GM18498 (cell line): ENCODE results near the gene URI1.
"Not testable (repeated sequence)": the region's sequence is repeated elsewhere in the genome, so short reads cannot be mapped to it uniquely, and the experiment has no call there.

ENCODE experiments used
- ATAC-seq: cut with Tn5 transposase; IDR thresholded peaks from one replicate; pipeline ENCODE4 v1.9.1; 2021; ENCODE audit warnings: mild to moderate bottlenecking, moderate library complexity; ENCODE audit not compliant: unreplicated experiment

URI1 gene

DNA sequence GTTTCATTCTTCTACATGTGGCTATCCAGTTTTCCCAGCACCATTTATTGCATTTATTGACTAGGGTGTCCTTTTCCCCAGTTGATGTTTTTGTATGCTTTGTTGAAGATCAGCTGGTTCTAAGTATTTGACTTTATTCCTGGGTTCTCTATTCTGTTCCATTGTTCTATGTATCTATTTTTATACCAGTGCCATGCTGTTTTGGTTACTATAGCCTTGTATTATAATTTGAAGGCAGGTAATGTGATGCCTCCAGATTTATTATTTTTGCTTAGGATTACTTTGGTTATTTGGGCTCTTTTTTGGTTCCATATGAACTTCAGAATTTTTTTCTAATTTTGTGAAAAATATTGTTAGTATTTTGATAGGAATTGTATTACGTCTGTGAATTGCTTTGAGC lies 80.6 kb downstream of the URI1 start:
- ATAC-seq, result no peak

GRCh38 chr19:30023330-30023729 lies 81.3 kb downstream of the URI1 start:
- ATAC-seq, result no peak

DNA sequence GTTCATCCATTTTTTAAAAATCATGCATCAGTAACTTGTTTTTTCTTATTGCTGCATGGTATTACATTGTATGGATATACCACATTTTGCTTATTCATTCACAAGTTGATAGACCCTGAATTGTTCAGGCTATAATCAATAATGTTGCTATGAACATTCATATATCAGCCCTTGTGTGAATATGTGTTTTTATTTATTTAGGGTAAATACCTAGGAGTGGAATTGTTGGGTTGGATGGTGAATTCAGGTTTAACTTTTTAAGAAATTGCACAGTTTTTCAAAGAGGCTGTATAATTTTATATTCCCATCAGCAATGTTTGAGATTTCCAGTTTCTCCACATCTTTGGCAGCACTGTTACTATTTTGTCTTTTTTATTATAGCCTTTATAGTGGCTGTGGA lies 82.1 kb downstream of the URI1 start:
- ATAC-seq, result no peak

- ATAC-seq, result no peak
Observed at GRCh38 chr19:30026933-30027332, 84.9 kb downstream of the URI1 start.

- ATAC-seq, result no peak
Observed at GRCh38 chr19:30028118-30028991, 86.3 kb downstream of the URI1 start.

- ATAC-seq, result no peak
Observed at GRCh38 chr19:30028992-30029343, 86.9 kb downstream of the URI1 start.

DNA sequence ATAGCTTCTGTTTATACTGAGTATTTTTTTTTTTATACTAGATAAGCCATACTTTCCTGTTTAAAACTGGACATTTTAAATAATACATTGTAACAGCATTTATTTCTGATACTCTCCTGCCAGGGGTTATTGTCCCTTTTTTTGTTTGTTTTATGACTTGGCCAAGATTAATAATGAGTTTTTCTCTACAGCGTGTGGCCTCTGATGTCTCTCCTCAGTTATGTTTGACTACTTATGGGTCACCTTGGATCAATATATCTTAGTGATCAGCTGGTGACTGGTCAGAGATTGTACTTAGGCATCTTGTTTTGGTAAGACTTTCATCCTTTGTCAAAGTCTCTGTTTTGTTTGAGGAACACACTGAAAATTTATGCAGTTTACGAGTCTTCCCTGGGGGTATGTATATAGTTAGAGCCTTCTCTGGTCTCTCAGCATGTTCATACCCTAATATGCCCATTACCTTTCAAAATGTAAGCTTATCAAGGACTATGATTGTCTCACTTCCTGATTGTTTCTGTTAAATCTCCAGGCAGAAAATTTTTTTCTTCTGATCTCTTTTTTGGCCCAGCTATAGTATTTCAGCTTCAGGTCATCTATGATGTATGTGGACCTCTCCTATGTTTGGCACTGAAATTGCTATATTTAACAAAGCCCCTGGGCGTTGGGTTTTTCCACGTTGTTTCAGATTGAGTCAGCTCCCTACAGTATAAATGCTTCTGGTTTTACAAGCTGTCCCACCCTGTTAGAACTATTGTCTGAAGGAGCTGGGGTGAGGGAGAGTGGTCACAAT lies 87.9 kb downstream of the URI1 start:
- peak; percentile 74 for ATAC-seq

GRCh38 chr19:30034321-30034720 lies 92.3 kb downstream of the URI1 start:
- no peak for ATAC-seq

DNA sequence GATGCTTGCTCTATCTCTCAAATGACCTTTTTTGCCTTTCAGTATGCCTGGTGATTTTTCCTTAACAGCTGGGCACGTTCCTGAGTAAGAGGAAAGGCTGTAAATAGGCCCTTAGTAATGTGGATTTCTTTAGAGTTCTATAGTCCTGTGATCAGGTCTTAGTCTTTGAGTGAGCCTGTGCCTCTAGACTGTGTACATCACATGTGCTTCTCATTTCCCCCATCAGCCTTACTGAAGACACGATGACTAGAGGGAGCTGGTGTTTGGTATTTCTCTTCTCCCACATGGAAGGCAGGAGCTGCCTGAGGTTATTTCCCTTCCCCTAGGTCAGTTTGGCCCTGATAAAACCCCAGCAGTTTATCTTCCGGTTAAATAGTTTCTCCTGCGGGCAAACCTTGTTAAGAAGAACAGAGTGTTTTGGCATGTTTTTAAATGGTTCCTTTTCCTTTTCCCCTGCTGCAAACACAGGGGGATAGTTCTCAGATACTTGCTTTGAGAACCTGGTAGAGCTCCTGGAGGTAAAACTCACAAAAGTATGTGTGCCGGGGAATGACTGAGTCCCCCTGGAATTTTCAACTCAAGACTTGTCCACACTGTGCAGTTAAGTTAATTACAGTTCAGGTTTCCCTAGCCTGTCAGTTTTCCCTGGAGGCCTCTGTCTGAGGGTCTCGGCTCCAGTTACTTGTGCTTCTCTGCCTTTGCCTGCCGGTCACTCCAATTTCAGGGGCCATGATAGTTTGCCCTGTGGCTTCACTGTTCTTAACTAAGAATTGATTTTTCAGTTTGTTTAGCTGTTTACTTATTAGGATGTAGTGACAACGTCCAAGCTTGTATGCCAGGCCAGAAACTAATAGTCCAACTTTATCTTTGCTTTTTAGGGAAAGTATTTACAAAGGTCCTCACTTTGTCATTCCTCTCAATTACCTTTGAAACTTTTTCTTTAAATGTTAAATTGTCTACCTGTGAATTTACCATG lies 94.4 kb downstream of the URI1 start:
- no peak for ATAC-seq

DNA sequence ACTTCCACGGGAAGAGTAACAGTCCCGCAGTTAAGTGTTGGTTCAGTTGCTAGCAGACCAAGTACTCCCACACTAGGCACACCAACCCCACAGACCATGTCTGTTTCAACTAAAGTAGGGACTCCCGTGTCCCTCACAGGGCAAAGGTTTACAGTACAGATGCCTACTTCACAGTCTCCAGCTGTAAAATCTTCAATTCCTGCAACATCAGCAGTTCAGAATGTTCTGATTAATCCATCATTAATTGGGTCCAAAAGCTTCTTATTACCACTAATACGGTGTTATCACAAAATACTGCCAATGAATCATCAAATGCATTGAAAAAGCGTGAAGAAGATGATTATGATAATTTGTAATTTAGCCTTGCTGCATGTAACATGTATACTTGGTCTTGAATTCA lies 95.8 kb downstream of the URI1 start:
- ATAC-seq, result no peak

DNA sequence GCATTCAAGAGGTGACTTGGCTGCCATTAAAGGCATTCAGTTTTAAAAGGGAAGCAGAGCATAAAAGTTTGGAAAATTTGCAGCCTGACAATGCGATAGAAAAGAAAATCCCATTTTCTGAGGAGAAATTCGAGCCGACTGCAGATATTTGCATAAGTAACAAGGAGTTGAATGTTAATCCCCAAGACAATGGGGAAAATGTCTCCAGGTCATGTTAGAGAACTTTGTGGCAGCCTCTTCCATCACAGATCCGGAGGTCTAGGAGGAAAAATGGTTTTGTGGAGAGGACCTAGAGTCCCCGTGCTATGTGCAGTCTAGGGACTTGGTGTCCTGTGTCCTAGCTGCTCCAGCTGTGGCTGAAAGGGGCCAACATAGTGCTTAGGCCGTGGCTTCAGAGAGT lies 99.9 kb downstream of the URI1 start:
- not testable (repeated sequence) for ATAC-seq

- ATAC-seq, result not testable (repeated sequence)
Observed at GRCh38 chr19:30043008-30043407, 101.0 kb downstream of the URI1 start.

DNA sequence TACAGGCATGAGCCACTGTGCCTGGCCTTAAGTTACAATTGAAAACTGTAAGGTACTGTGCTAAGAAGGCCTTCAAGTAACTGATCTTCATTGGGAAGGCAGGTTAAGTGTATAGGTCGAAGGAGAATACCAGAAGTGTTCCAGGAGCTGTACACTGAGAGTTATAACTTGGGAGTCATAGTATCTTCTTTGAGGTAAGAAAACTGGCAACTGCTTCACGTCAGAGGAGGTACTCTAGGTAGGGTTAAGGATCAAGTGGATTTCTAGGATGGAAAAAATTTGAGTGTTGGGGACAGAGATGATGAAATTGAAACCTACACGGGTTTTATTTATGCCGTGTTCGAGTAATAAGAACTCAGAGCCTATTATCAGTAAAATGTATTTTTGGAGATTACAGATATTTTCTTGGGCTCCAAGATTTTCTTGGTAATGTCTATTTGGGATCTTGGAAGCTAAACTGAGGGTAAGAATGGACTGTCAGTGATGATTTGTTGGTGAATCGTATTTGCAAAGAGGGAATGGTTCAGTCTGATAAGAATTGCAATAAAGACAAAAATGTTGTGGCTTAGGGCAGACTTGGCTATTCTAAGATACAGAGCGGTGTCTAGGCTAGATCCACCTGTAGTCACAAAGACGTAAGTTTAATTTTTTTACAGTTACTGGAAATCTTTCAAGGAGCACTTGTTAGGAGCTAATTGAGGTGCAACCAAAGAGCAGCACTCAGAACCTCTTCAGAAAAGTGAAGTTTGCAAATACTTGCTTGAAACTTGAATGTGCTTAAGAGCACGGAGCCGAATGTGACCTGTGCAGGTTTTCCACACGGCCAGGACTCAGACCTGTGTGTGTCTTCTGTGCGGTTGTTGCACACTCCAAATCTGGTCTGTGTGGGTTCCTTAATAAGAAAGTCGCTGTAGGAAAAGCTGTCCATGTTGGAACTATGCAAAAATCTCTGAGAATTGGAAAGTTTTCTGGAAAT lies 102.5 kb downstream of the URI1 start:
- ATAC-seq, result no peak

- ATAC-seq, result no peak
Observed at GRCh38 chr19:30046522-30046921, 104.5 kb downstream of the URI1 start.

- no peak for ATAC-seq
Observed at GRCh38 chr19:30047432-30047831, 105.4 kb downstream of the URI1 start.

- no peak for ATAC-seq
Observed at GRCh38 chr19:30049226-30049625, 107.2 kb downstream of the URI1 start.

- no peak for ATAC-seq
Observed at GRCh38 chr19:30049846-30050667, 108.0 kb downstream of the URI1 start.

- no peak for ATAC-seq
Observed at GRCh38 chr19:30052122-30053075, 110.4 kb downstream of the URI1 start.
